ENCODE data around the gene TEX22.

DNA sequence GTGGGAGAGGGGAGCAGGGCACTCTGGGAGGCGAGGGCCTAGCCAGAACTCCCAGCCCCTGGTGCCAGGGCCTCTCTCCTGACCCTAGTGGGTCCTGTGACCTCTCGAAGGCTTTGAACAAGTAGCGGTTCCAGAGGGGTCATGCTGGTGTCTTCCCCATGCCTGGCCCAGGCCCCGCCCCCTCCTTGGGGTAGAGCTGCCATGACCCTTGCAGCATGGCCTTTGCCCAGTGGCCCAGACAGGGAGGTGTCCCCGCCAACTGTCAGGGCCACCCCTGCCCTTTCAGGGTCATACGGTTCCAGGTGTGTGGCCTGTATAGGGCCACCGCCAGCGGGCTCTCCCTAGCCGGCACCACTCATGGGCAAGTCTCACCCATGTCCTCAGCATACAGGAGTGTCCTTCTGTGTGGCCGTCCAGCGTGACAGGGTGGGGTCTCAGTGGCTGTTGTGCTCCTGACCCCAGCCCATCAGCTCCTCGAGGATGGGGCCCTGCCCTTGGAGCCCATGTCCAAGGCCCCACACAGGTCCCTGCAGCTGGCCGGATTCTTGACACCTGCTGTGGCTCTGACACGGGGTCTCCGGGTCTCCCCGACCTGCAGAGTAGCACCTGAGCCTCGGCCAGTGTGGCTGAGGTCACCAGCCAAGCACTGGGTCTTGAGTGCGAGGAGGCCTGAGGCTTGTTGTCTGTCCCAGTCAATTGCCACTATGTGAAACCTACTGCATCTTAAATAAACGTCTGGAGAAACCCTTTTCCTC is 49.2 kb upstream of the TEX22 start:
- no peak for TF ChIP-seq CTCF (conservative IDR thresholded peaks at IDR 0.05)
- TF ChIP-seq ZFX (IDR thresholded peaks at IDR 0.05) = no peak

Data from C4-2B (cell line).